ENCODE data around the gene ADGRL4.

The ADGRL4 gene

DNA sequence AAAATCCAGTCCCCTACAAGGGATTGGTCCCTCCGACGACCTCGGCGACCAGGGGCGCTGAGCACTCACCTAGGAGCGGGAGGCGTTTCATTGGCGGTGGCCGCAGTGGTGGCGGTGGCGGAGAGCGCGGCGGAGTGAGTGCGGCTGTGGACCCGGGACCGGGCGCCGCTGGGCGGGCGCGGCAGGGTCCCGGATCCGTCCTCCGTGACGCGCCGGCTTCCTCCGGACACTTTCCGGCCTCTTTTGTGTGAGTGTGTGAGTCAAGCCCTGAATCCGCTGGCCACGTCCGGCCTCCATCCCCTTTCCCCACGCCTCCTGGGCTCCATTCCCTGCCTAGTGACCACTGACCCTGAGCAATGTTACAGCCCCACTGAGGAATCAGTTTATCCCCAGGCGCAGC is at the start of gene ADGRL4:
Gene ADGRL4 (minus strand): TSS at position 167 of the 400 bp plus-strand sequence. CDS start 76 bp downstream, at position 91.
- peak within 1 kb of the TSS; percentile 82 for H3K27ac ChIP-seq (ENCODE audit: low read depth, low read length)
- no peaks in the 10 kb centered on the region for H3K36me3 ChIP-seq (ENCODE audit: control insufficient read depth in 5 of 5, insufficient read depth in 5 of 5, low read length in 5 of 5)
- peak within 1 kb of the TSS in 4 of 5 donors; percentile 13 to 74 (median 68) for H3K9ac ChIP-seq (ENCODE audit: low read length in 5 of 5)

DNA sequence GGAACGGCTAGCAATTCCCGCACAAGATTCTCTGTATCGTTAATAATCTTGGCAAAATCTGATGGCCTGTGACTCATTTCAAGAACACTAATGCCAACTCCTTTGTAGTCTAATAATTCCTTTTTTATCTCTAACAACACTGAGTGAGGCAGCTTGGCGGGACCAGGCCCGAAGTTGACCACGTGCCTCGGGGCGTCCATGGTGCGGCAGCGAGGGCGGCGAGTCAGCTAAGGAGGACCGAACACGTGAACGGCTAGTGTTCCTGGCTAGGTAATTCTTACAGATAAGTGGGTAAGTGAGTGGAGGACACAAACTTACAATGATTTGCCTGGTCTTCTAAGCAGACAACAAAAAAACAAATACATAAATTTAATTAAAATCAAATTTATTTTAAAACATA is 49.3 kb upstream of the ADGRL4 start:
- no peaks in the 10 kb centered on the region for H3K27me3 ChIP-seq (ENCODE audit: control insufficient read depth in 5 of 5, insufficient read depth in 4 of 5, low read length in 5 of 5)
- H3K4me1 ChIP-seq (ENCODE audit: control insufficient read depth in 5 of 5, insufficient read depth in 5 of 5, low read length in 5 of 5), result peaks cover 0 to 6% (median 0%) of the 10 kb centered on the region in 5 donors
- no peak overlapping the region for H3K27ac ChIP-seq (ENCODE audit: low read depth, low read length)
- H3K36me3 ChIP-seq (ENCODE audit: control insufficient read depth in 5 of 5, insufficient read depth in 5 of 5, low read length in 5 of 5), result no peaks in the 10 kb centered on the region
- H3K4me3 ChIP-seq (ENCODE audit: low read depth in 1 of 5, low read length in 5 of 5), result no peak overlapping the region
- H3K9ac ChIP-seq (ENCODE audit: low read length in 5 of 5), result no peak overlapping the region
- H3K9me3 ChIP-seq (ENCODE audit: control insufficient read depth in 5 of 5, low read length in 5 of 5), result peaks cover 0 to 7% (median 3%) of the 10 kb centered on the region in 5 donors

More for the DNA sequence above, at the start of gene ADGRL4:
- Histone ChIP-seq H3K9me3 (ENCODE audit: control insufficient read depth in 5 of 5, low read length in 5 of 5) (no peaks in the 10 kb centered on the region), H3K4me1 (ENCODE audit: control insufficient read depth in 5 of 5, insufficient read depth in 5 of 5, low read length in 5 of 5) (peaks cover 0 to 6% (median 5%) of the 10 kb centered on the region in 5 donors), H3K27me3 (ENCODE audit: control insufficient read depth in 5 of 5, insufficient read depth in 4 of 5, low read length in 5 of 5) (peaks cover 0 to 9% (median 6%) of the 10 kb centered on the region in 5 donors), H3K4me3 (ENCODE audit: low read depth in 1 of 5, low read length in 5 of 5) (peak within 1 kb of the TSS; percentile 55 to 71 (median 60))

DNA sequence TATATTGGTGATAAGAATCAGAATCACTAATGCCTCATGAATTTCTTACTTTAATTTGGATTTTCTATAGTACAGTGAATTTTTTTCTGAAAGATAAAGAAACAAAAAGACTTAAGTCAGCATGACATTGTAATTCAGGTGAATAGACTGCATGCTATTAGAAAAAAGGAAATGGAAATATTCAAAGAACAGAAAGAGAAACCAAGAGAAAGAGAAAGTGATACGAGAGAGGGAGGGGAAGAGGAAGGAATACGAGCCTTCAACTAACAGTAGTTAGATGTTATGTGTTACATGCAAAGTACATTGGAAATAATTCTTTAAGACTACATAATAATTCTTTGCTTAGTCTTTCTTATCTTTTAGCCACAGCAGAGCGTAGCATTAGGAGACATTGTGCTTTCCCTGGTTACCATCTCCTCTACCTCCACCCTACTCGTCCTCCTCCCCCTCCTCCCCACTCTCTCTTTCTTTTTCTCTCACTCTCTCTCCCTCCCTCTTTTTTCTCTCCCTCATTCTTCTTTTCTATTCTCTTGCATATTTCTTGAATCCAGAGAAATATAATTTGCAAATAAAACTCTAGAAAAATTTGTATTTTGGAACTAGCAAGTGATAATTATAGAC is 46.4 kb upstream of the ADGRL4 start:
- no peaks in the 10 kb centered on the region for H3K36me3 ChIP-seq (ENCODE audit: control insufficient read depth in 5 of 5, insufficient read depth in 5 of 5, low read length in 5 of 5)
- peak overlapping the region; percentile 56 to 79 (median 61) for H3K4me3 ChIP-seq (ENCODE audit: low read depth in 1 of 5, low read length in 5 of 5)
- H3K27me3 ChIP-seq (ENCODE audit: control insufficient read depth in 5 of 5, insufficient read depth in 4 of 5, low read length in 5 of 5), result no peaks in the 10 kb centered on the region

DNA sequence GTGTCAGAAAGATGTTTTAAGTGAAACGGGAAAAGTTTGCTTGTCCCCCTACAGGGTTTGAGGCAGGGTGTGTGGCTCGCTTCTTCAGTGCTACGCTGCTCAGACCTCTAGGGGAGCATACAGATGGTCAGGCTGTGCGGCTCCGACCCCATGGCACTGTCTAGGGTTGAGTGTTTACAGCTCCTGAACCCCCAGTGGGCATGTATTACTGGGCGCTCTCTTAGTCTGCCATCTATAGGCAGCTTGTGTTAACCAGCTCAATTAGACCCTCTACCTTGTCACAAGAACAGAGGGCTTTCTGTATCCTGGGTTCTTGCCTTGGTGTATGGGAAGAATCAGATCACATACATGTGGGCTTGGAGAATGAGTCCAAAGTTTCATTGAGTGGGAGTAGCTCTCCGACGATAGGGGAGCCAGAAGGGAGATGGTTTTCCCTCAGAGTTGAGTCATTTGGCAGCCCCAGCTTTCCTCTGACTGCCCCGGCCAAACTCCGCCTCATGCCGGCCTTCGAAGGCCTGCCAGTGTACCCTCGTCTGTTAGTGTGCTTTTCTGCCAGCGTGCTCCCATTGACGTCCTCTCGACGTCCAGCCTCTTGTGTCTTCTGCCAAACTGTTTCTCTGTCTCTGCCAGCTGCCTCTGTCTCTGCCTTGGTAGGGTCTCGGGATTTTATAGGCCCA is 38.6 kb upstream of the ADGRL4 start:
- H3K9ac ChIP-seq (ENCODE audit: low read length in 5 of 5), result no peak overlapping the region
- no peaks in the 10 kb centered on the region for H3K27me3 ChIP-seq (ENCODE audit: control insufficient read depth in 5 of 5, insufficient read depth in 4 of 5, low read length in 5 of 5)
- no peaks in the 10 kb centered on the region for H3K9me3 ChIP-seq (ENCODE audit: control insufficient read depth in 5 of 5, low read length in 5 of 5)
- no peak overlapping the region for H3K4me3 ChIP-seq (ENCODE audit: low read depth in 1 of 5, low read length in 5 of 5)
- H3K36me3 ChIP-seq (ENCODE audit: control insufficient read depth in 5 of 5, insufficient read depth in 5 of 5, low read length in 5 of 5), result no peaks in the 10 kb centered on the region
- peaks cover 0 to 3% (median 0%) of the 10 kb centered on the region in 5 donors for H3K4me1 ChIP-seq (ENCODE audit: control insufficient read depth in 5 of 5, insufficient read depth in 5 of 5, low read length in 5 of 5)
- H3K27ac ChIP-seq (ENCODE audit: low read depth, low read length), result no peak overlapping the region

More for the DNA sequence above, 46.4 kb upstream of the ADGRL4 start:
- Histone ChIP-seq H3K4me1 (ENCODE audit: control insufficient read depth in 5 of 5, insufficient read depth in 5 of 5, low read length in 5 of 5) (peaks cover 0 to 6% (median 0%) of the 10 kb centered on the region in 5 donors), H3K9me3 (ENCODE audit: control insufficient read depth in 5 of 5, low read length in 5 of 5) (peaks cover 0 to 4% (median 2%) of the 10 kb centered on the region in 5 donors), H3K9ac (ENCODE audit: low read length in 5 of 5) (peak overlapping the region in 2 of 5 donors; percentile 16 to 23), H3K27ac (ENCODE audit: low read depth, low read length) (no peak overlapping the region)

DNA sequence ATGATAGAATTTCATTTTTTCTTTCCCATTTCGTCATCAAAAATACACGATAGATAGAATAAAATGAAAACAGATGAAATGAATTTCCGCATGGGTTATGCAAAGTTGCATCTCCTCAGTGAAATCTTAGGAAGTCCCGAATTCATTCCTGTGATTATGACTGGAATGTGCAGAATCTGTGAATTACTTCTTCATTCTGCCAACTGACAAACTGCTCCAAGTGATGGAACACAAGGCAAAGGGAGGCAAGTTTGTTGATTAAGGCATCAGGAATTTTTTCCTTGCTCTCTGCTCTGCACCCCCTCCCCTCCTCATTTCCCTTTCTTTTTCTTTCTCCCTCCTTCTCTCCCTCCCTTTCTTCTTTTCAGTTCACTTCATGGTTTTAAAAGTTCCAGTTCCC is 37.0 kb upstream of the ADGRL4 start:
- Histone ChIP-seq H3K9me3 (ENCODE audit: control insufficient read depth in 5 of 5, low read length in 5 of 5) (no peaks in the 10 kb centered on the region), H3K27ac (ENCODE audit: low read depth, low read length) (no peak overlapping the region), H3K4me3 (ENCODE audit: low read depth in 1 of 5, low read length in 5 of 5) (no peak overlapping the region), H3K4me1 (ENCODE audit: control insufficient read depth in 5 of 5, insufficient read depth in 5 of 5, low read length in 5 of 5) (peaks cover 0 to 3% (median 0%) of the 10 kb centered on the region in 5 donors), H3K9ac (ENCODE audit: low read length in 5 of 5) (no peak overlapping the region), H3K36me3 (ENCODE audit: control insufficient read depth in 5 of 5, insufficient read depth in 5 of 5, low read length in 5 of 5) (no peaks in the 10 kb centered on the region), H3K27me3 (ENCODE audit: control insufficient read depth in 5 of 5, insufficient read depth in 4 of 5, low read length in 5 of 5) (no peaks in the 10 kb centered on the region)

DNA sequence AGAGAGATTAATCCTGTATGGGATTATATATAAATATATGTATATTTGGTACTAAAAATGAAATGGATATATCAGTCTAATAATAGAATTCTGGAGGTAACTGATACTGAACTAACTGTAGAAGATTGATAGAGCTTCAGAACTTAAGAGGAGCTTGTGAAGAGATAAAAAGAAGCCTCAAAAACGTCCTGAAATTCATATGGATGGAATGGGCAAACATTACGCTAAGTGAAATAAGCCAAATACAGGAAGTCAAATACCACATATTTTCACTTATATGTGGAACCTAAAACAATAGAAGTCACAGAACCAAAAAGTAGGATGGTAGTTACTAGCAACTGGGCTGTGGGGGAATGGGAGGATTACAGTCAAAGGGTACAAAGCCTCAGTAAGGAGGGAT is 36.0 kb upstream of the ADGRL4 start:
- no peak overlapping the region for H3K4me3 ChIP-seq (ENCODE audit: low read depth in 1 of 5, low read length in 5 of 5)
- H3K9me3 ChIP-seq (ENCODE audit: control insufficient read depth in 5 of 5, low read length in 5 of 5), result peaks cover 0 to 1% (median 0%) of the 10 kb centered on the region in 5 donors

DNA sequence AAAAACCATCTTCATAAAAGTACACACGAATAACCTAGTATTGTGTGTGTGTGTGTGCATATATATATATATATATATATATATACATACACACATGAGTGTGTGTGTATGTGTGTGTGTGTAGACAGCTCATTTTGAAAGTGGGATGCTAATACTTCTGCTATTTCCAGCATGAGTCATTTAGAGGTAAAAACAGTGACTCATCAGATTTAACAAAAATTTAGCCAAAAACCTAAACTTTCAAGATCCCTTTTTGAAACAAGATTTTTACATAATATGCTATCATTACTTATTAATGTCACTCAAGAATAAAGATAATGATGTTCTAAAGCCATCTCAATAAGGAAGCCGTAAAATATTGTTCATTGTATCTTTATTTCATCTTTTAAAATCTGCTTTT is 35.6 kb upstream of the ADGRL4 start:
- Histone ChIP-seq H3K9ac (ENCODE audit: low read length in 5 of 5) (no peak overlapping the region), H3K36me3 (ENCODE audit: control insufficient read depth in 5 of 5, insufficient read depth in 5 of 5, low read length in 5 of 5) (no peaks in the 10 kb centered on the region), H3K4me1 (ENCODE audit: control insufficient read depth in 5 of 5, insufficient read depth in 5 of 5, low read length in 5 of 5) (peaks cover 0 to 3% (median 0%) of the 10 kb centered on the region in 5 donors), H3K27ac (ENCODE audit: low read depth, low read length) (no peak overlapping the region), H3K27me3 (ENCODE audit: control insufficient read depth in 5 of 5, insufficient read depth in 4 of 5, low read length in 5 of 5) (no peaks in the 10 kb centered on the region), H3K4me3 (ENCODE audit: low read depth in 1 of 5, low read length in 5 of 5) (no peak overlapping the region), H3K9me3 (ENCODE audit: control insufficient read depth in 5 of 5, low read length in 5 of 5) (peaks cover 0 to 5% (median 4%) of the 10 kb centered on the region in 5 donors)

More for the DNA sequence above, 36.0 kb upstream of the ADGRL4 start:
- no peaks in the 10 kb centered on the region for H3K36me3 ChIP-seq (ENCODE audit: control insufficient read depth in 5 of 5, insufficient read depth in 5 of 5, low read length in 5 of 5)
- no peak overlapping the region for H3K9ac ChIP-seq (ENCODE audit: low read length in 5 of 5)
- no peak overlapping the region for H3K27ac ChIP-seq (ENCODE audit: low read depth, low read length)
- no peaks in the 10 kb centered on the region for H3K27me3 ChIP-seq (ENCODE audit: control insufficient read depth in 5 of 5, insufficient read depth in 4 of 5, low read length in 5 of 5)
- H3K4me1 ChIP-seq (ENCODE audit: control insufficient read depth in 5 of 5, insufficient read depth in 5 of 5, low read length in 5 of 5), result peaks cover 0 to 3% (median 0%) of the 10 kb centered on the region in 5 donors

DNA sequence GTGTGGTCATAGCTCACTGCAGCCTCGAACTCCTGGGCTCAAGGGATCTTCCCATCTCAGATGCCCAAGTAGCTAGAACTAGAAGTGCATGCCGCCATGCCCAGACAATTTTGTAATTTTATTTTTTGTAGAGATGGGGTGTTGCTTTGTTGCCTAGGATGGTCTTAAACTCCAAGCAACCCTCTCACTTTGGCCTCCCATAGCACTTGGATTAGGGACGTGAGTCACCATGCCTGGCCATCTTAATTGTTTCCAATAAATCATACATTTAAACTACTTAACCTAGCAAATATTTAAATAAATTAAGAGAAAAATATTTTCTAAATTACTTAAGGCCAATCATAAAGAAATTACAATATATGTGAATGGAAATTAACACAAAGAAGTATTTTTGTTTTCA is 35.1 kb upstream of the ADGRL4 start:
- no peak overlapping the region for H3K9ac ChIP-seq (ENCODE audit: low read length in 5 of 5)
- no peak overlapping the region for H3K4me3 ChIP-seq (ENCODE audit: low read depth in 1 of 5, low read length in 5 of 5)
- H3K4me1 ChIP-seq (ENCODE audit: control insufficient read depth in 5 of 5, insufficient read depth in 5 of 5, low read length in 5 of 5), result peaks cover 0 to 3% (median 0%) of the 10 kb centered on the region in 5 donors
- H3K27ac ChIP-seq (ENCODE audit: low read depth, low read length), result no peak overlapping the region
- no peaks in the 10 kb centered on the region for H3K36me3 ChIP-seq (ENCODE audit: control insufficient read depth in 5 of 5, insufficient read depth in 5 of 5, low read length in 5 of 5)
- H3K27me3 ChIP-seq (ENCODE audit: control insufficient read depth in 5 of 5, insufficient read depth in 4 of 5, low read length in 5 of 5), result no peaks in the 10 kb centered on the region
- peaks cover 0 to 9% (median 8%) of the 10 kb centered on the region in 5 donors for H3K9me3 ChIP-seq (ENCODE audit: control insufficient read depth in 5 of 5, low read length in 5 of 5)

DNA sequence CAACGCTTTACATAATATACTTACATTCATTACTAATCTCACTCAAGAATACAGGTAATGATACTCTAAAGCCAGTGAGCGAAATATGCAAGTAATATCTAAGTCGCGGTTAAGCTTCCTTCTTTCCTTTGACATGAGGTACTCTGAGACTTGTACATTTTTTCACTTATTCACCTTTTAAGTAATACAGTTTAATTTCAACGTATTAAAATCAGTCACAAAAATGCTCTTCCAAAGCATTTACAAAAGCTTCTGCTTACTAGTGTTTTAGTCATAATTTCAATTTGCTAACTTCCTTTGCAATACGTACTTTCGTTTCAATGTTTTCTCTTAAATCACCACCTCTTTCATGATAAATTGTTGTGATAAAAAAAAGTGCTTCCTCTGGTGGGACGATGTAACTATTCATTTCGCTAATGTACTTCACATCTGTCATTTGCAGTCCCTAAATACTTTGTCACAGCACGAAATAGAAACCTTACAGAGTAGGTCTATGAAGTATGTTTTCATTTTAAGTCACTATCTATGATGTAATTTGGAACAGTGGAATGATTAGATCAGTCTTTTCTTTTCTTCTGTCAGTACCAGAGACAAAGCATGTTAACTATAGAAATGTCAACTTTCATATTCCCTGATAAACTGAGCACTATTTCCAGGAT is 34.0 kb upstream of the ADGRL4 start:
- peaks cover 0 to 3% (median 0%) of the 10 kb centered on the region in 5 donors for H3K4me1 ChIP-seq (ENCODE audit: control insufficient read depth in 5 of 5, insufficient read depth in 5 of 5, low read length in 5 of 5)
- H3K27ac ChIP-seq (ENCODE audit: low read depth, low read length), result peak overlapping the region; percentile 1
- peak overlapping the region; percentile 44 to 67 (median 56) for H3K4me3 ChIP-seq (ENCODE audit: low read depth in 1 of 5, low read length in 5 of 5)
- no peaks in the 10 kb centered on the region for H3K27me3 ChIP-seq (ENCODE audit: control insufficient read depth in 5 of 5, insufficient read depth in 4 of 5, low read length in 5 of 5)
- H3K9ac ChIP-seq (ENCODE audit: low read length in 5 of 5), result peak overlapping the region in 4 of 5 donors; percentile 23 to 44 (median 38)
- H3K9me3 ChIP-seq (ENCODE audit: control insufficient read depth in 5 of 5, low read length in 5 of 5), result peaks cover 0 to 12% (median 9%) of the 10 kb centered on the region in 5 donors
- H3K36me3 ChIP-seq (ENCODE audit: control insufficient read depth in 5 of 5, insufficient read depth in 5 of 5, low read length in 5 of 5), result no peaks in the 10 kb centered on the region

Data from subcutaneous abdominal adipose tissue (tissue), 5 donors.